HG03378 (cell line): ENCODE results near the gene ACOT7.

Source experiments
- ATAC-seq: cut with Tn5 transposase; IDR thresholded peaks from one replicate; pipeline ENCODE4 v1.9.1; 2021; ENCODE audit warnings: mild to moderate bottlenecking, moderate library complexity; ENCODE audit not compliant: unreplicated experiment

Gene ACOT7

DNA sequence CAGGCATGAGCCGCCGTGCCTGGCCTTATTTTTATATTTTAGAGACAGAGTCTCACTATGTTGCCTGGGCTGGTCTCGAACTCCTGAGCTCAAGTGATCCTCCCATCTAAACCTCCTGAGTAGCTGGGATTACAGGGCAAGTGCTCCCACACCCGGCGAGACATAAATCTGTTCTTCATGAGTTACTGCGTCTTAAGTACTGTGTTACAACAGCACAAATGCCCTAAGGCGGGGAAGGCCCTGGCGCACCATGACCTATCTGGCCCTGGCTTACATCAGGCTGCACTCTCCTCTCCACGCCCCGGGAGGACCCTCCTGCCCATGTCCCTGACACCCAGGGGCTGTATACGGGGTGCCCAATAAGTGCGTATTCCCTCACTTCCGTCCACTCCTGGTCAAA lies 136.9 kb downstream of the ACOT7 start:
- ATAC-seq = no peak

GRCh38 chr1:6254691-6255090 lies 138.9 kb downstream of the ACOT7 start:
- no peak for ATAC-seq

DNA sequence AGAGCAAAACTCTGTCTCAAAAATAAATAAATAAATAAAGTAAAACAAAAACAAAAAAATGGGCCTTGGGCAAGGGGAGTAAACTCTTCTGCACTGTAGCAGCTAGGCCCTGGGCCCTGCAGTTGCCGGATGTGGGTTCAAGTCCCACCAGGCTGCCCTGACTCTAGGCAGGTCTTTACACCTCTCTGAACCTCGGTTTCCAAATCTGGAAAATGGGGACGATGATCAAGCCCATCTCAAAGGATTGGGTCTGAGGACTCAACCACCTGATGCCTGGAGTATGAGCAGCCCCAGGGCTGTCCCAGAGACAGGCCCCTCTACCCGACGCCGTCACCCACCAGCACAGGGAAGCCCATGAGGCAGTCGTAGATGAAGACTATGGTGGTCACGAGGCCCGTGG lies 140.2 kb downstream of the ACOT7 start:
- no peak for ATAC-seq

DNA sequence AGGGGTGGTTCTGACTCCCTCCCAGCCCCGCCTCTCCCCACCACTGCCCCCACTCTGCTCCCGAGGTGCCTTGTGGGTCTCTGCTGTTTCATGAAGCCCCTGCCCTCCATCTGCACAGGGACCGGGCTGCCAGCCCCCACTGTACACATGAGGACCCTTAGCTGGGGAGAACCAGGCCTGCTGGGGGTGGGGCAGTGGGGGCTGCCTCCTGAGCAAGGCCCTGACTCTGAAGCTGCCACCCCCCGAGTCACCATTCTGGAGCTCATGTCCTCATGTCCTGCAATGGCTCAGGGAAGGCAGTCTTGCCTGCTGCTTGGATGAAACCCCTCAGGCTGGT lies 141.2 kb downstream of the ACOT7 start:
- no peak for ATAC-seq

- ATAC-seq = no peak
These were observed 141.7 kb downstream of the ACOT7 start for GRCh38 chr1:6251681-6252373.

DNA sequence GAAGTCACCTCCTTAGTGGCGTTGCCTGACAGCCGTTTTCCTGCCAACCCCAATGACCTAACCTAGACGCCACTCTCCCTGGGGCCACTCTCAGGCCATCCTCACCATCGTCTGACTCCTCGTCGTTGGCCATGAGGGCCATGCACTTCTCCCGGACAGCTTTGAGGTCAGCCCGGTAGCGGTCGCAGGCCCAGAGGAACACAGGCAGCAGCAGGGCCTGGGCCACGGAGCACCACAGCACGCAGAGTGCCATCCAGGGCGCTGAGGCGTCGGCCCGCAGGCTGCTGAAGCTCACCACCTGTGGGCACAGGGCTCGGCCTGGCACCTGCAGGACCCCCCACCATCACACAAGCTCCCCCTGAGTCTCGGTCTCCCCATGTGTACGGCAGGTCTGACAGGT lies 142.3 kb downstream of the ACOT7 start:
- ATAC-seq = no peak

- no peak for ATAC-seq
These were observed 143.6 kb downstream of the ACOT7 start for GRCh38 chr1:6249739-6250689.

- no peak for ATAC-seq
These were observed 144.4 kb downstream of the ACOT7 start for GRCh38 chr1:6248932-6249738.

- no peak for ATAC-seq
These were observed 145.3 kb downstream of the ACOT7 start for GRCh38 chr1:6248161-6248776.

- no peak for ATAC-seq
These were observed 145.9 kb downstream of the ACOT7 start for GRCh38 chr1:6247651-6248050.

GRCh38 chr1:6246497-6247467 lies 146.8 kb downstream of the ACOT7 start:
- ATAC-seq = no peak

DNA sequence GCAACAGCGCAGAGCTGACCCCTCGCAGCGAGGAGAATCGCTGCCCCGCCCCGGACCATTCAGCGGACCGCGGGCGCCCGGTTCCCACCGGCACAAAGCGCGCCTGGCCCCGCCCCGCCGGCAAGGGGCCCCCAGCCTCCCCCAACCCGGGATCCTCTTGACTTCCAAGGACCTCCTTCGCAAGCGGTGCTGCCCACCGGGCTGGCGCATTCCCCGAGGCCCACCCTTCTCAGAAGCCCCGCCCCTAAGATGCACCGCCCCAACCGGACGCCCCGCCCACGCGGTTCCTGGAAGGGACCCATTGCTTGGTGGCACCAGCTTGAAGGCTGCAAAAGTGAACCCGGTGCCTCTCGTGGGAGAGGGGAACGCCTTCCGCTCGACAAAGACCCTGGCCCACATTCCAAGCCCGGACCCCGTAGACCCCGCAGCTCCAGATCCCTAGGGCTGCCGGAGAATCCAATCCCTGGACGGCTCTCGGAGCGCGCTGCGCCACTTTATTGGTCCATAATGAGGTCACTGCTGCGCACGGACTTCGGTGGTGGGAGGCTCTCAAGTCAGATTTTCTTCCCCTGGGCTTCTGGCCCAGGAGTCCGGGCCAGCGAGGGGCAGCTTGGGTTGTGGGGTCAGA lies 147.6 kb downstream of the ACOT7 start:
- no peak for ATAC-seq

DNA sequence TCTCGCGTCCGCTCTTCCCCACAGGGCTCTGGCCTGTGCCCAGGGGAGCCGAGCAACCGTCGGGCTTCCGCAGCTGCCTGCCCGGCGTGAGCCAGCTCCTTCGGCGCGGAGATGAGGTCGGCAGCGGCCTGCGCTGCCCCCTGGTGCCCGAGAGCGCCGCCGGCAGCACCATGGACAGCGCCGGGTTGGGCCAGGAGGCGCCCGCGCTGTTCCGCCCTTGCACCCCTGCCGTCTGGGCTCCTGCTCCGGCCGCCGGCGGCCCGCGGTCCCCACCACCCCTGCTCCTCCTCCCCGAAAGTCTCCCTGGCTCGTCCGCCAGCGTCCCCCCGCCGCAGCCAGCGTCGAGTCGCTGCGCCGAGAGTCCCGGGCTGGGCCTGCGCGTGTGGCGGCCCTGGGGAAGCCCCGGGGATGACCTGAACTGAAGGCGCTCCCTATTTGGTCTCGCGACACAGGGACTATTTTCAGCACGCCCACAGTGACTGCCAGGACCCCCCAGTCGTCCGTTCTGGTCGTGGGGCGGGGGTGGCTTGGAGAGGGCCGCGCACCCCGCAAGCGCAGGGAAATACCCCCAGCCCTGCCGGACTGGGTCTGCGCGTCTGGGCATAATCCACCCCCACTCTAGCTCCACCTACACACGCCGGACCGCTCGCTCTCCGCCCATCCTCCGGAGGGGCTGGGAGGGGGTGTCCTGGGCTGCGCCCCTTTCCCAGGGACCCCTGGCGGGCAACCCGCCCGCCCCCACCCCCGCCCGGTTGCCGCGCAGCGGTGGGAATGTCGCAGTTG lies 148.3 kb downstream of the ACOT7 start:
- no peak for ATAC-seq

DNA sequence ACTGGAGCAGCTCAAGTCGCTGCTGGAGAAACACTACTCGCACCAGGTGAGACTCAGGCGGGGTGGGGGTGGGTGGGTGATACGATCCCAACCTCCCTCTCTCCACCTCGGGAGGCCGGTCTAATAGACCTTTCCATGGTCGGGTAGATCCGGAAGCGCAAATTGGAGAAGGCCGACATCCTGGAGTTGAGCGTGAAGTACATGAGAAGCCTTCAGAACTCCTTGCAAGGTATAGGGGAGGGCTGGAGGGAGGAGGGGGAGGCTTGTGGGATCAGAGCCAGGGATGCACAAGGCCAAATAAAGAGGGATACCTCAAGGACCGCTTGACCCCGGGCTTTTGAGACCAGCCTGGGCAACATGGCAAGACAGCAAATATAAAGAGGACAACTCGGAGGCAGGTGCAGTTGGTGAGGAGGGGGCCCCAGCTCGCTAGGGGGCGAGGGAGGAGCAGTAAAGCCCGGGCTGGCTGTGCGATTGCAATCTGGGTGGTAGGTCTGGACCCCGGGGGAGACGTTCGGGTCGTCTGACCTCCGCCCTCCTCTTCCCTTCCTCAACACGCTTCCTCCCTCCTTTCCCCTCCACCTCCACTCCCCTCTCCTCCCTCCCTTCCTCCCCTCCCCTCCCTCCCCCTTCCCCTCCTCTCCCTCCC lies 149.0 kb downstream of the ACOT7 start:
- no peak for ATAC-seq

DNA sequence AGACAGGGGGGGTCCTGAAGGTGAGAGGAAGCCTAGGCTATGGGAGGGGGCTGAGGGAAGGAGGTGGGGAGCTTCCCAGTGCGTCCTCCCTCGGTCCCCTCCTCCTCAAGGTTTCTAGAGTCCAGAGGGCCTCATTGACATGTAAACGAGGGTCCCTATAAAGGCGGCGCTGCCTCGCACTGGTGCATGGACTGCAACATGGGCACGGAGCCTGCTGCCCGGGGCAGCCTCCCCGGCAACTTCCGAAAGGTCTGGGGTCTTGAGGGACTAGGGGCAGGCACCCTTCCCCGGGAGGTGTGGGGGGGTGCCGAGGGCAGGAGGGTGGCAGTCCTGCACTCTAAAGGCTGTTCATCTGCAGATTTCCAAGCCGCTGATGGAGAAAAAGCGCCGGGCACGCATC lies 149.6 kb downstream of the ACOT7 start, which contains the start of gene HES3:
HES3 (plus strand) TSS at position 187 of the 400 bp plus-strand sequence; CDS start at position 374, 187 bp downstream.
- ATAC-seq = no peak

GRCh38 chr1:6243053-6243834 lies 150.3 kb downstream of the ACOT7 start:
- ATAC-seq = no peak
